HEK293 (cell line): Measurements from ENCODE around the gene GRIA1.

ENCODE experiments used
- REPIN1 ChIP-seq: fragments of 450-650 bp; formaldehyde crosslinking; IDR thresholded peaks from 2 replicates; pipeline ENCODE4 v1.5.1; 2017; ENCODE audit warnings: missing biosample characterization, missing genetic modification characterization, low read depth
- SALL2 ChIP-seq: fragments of 450-650 bp; formaldehyde crosslinking; IDR thresholded peaks from 2 replicates; pipeline ENCODE4 v1.5.0; 2017; ENCODE audit warnings: missing biosample characterization, mild to moderate bottlenecking, missing genetic modification characterization, borderline replicate concordance
- ZBTB1 ChIP-seq: fragments of 450-650 bp; formaldehyde crosslinking; IDR thresholded peaks from 2 replicates; pipeline ENCODE4 v1.5.1; 2016; ENCODE audit warnings: missing biosample characterization, missing genetic modification characterization
- ZFP69B ChIP-seq: fragments of 450-650 bp; formaldehyde crosslinking; IDR thresholded peaks from 2 replicates; pipeline ENCODE4 v1.5.1; 2016; ENCODE audit warnings: missing biosample characterization, missing genetic modification characterization
- ZNF138 ChIP-seq: fragments of 450-650 bp; formaldehyde crosslinking; IDR thresholded peaks from 2 replicates; pipeline ENCODE4 v1.5.1; 2016; ENCODE audit warnings: missing biosample characterization, missing genetic modification characterization, borderline replicate concordance
- ZNF274 ChIP-seq, 2 experiments: fragments of 200-500 bp in 1 of 2; fragments of 450-650 bp in 1 of 2; sonication (Bioruptor generic) in 1 of 2; formaldehyde crosslinking in 1 of 2; IDR thresholded peaks; 2 replicates each; pipeline versions ENCODE4 v1.5.1 to v1.6.1; 2014 to 2016; ENCODE audit warnings: borderline replicate concordance in 1 of 2, inconsistent platforms in 1 of 2, low read length in 1 of 2, missing biosample characterization in 1 of 2, missing genetic modification characterization in 1 of 2
- ZNF311 ChIP-seq: fragments of 450-650 bp; formaldehyde crosslinking; IDR thresholded peaks from 2 replicates; pipeline ENCODE4 v1.5.1; 2017; ENCODE audit warnings: missing biosample characterization, missing genetic modification characterization, borderline replicate concordance
- ZNF335 ChIP-seq: fragments of 450-650 bp; formaldehyde crosslinking; conservative IDR thresholded peaks from 2 replicates; pipeline ENCODE4 v1.5.1; 2016; ENCODE audit warnings: missing biosample characterization, missing genetic modification characterization
- ZNF501 ChIP-seq: fragments of 450-650 bp; formaldehyde crosslinking; IDR thresholded peaks from 2 replicates; pipeline ENCODE4 v1.5.1; 2016; ENCODE audit warnings: missing biosample characterization, missing genetic modification characterization
- ZNF768 ChIP-seq: fragments of 450-650 bp; formaldehyde crosslinking; IDR thresholded peaks from 2 replicates; pipeline ENCODE4 v1.5.1; 2018; ENCODE audit warnings: missing biosample characterization, mild to moderate bottlenecking, missing genetic modification characterization
- TF ChIP-seq, protein P1 (sequence below): fragments of 450-650 bp; formaldehyde crosslinking; IDR thresholded peaks from 2 replicates; pipeline ENCODE4 v1.5.1; 2016; ENCODE audit warnings: missing biosample characterization, missing genetic modification characterization

DNA sequence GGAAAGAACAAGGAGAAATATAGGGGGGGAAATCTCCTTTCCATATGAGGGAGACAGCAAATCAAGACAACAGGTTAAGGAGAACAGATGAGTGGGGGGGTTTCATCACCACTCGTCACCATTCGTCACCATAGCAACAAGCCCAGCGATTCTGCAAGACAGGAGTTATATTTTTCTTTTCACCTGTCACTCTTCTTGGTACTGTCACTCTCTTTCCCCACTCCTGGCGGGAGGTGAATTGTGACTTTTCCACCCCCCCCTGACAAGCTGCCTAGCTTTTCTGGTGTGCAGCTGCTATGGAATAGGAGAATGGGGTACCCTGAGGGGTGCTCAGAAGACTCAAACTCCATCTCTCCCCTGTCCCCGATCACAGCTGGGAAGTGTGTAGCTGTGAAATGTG, 308.4 kb downstream of the GRIA1 start:
- no peak for TF ChIP-seq ZNF311 (tag by site-specific recombination)
- TF ChIP-seq, protein P1, sequence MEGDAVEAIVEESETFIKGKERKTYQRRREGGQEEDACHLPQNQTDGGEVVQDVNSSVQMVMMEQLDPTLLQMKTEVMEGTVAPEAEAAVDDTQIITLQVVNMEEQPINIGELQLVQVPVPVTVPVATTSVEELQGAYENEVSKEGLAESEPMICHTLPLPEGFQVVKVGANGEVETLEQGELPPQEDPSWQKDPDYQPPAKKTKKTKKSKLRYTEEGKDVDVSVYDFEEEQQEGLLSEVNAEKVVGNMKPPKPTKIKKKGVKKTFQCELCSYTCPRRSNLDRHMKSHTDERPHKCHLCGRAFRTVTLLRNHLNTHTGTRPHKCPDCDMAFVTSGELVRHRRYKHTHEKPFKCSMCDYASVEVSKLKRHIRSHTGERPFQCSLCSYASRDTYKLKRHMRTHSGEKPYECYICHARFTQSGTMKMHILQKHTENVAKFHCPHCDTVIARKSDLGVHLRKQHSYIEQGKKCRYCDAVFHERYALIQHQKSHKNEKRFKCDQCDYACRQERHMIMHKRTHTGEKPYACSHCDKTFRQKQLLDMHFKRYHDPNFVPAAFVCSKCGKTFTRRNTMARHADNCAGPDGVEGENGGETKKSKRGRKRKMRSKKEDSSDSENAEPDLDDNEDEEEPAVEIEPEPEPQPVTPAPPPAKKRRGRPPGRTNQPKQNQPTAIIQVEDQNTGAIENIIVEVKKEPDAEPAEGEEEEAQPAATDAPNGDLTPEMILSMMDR (tag by site-specific recombination) = no peak
- TF ChIP-seq ZNF335 (tag by site-specific recombination) = no peak
- no peak for TF ChIP-seq REPIN1
- no peak for TF ChIP-seq ZFP69B (tag by site-specific recombination)
- TF ChIP-seq ZNF501 = no peak
- TF ChIP-seq SALL2 (tag by site-specific recombination) = no peak
- TF ChIP-seq ZNF274 (IDR thresholded peaks at IDR 0.05; ENCODE audit: low read length) = no peak
- TF ChIP-seq ZNF274 (tag by site-specific recombination; IDR thresholded peaks at IDR 0.05; ENCODE audit: borderline replicate concordance) = no peak
- TF ChIP-seq ZNF768 (tag by site-specific recombination) = no peak
- TF ChIP-seq ZNF138 (tag by site-specific recombination) = no peak
- TF ChIP-seq ZBTB1 (tag by site-specific recombination) = no peak
